ENCODE results near the gene FADS6. TPM values are rescaled to one million over a fixed set of nuclear protein-coding genes. Genes with fewer than 3 reads are reported as not detected.
A peak's percentile ranks its signal among the peaks of the same experiment; 100 is the strongest.

The FADS6 gene
- total and polyA plus RNA-seq, 2 of the 13 experiments (the other 11 are each of a cell fraction or from before 2014, with no cell fraction given), result 0.11 TPM

GRCh38 chr17:74872313-74873036, 21.0 kb downstream of the FADS6 start, which contains the start of gene FDXR (continued):
- TF ChIP-seq, protein P1, sequence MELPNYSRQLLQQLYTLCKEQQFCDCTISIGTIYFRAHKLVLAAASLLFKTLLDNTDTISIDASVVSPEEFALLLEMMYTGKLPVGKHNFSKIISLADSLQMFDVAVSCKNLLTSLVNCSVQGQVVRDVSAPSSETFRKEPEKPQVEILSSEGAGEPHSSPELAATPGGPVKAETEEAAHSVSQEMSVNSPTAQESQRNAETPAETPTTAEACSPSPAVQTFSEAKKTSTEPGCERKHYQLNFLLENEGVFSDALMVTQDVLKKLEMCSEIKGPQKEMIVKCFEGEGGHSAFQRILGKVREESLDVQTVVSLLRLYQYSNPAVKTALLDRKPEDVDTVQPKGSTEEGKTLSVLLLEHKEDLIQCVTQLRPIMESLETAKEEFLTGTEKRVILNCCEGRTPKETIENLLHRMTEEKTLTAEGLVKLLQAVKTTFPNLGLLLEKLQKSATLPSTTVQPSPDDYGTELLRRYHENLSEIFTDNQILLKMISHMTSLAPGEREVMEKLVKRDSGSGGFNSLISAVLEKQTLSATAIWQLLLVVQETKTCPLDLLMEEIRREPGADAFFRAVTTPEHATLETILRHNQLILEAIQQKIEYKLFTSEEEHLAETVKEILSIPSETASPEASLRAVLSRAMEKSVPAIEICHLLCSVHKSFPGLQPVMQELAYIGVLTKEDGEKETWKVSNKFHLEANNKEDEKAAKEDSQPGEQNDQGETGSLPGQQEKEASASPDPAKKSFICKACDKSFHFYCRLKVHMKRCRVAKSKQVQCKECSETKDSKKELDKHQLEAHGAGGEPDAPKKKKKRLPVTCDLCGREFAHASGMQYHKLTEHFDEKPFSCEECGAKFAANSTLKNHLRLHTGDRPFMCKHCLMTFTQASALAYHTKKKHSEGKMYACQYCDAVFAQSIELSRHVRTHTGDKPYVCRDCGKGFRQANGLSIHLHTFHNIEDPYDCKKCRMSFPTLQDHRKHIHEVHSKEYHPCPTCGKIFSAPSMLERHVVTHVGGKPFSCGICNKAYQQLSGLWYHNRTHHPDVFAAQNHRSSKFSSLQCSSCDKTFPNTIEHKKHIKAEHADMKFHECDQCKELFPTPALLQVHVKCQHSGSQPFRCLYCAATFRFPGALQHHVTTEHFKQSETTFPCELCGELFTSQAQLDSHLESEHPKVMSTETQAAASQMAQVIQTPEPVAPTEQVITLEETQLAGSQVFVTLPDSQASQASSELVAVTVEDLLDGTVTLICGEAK (IDR thresholded peaks at IDR 0.05), result no peak
- TF ChIP-seq, protein P1 (CRISPR knock-in tag; IDR thresholded peaks at IDR 0.05), result peak; percentile 79
- TF ChIP-seq ZNF547 (CRISPR knock-in tag; IDR thresholded peaks at IDR 0.05), result peak; percentile 70
- no peak for TF ChIP-seq ZNF780A (CRISPR knock-in tag; IDR thresholded peaks at IDR 0.05)
- TF ChIP-seq ZNF713 (CRISPR knock-in tag; IDR thresholded peaks at IDR 0.05), result no peak
- no peak for TF ChIP-seq ZFP36 (IDR thresholded peaks at IDR 0.05; ENCODE audit: borderline replicate concordance, low read depth, low read length, partially characterized antibody)
- peak; percentile 54 for TF ChIP-seq ZNF788 (CRISPR knock-in tag; IDR thresholded peaks at IDR 0.05; ENCODE audit: borderline replicate concordance)
- peak; percentile 89; the same call in 1 of the 2 replicates for TF ChIP-seq ZNF670 (CRISPR knock-in tag; IDR thresholded peaks at IDR 0.05; ENCODE audit: borderline replicate concordance)
- TF ChIP-seq HIC2 (CRISPR knock-in tag; IDR thresholded peaks at IDR 0.05; ENCODE audit: low read depth), result no peak
- peak; percentile 90; the same call in 1 of the 2 replicates for TF ChIP-seq ZNF597 (CRISPR knock-in tag; IDR thresholded peaks at IDR 0.05)
- TF ChIP-seq SIX4 (CRISPR knock-in tag; IDR thresholded peaks at IDR 0.05), result peak; percentile 43
- no peak for TF ChIP-seq ZFYVE20 (CRISPR knock-in tag; IDR thresholded peaks at IDR 0.05; ENCODE audit: borderline replicate concordance, low read depth)
- TF ChIP-seq ARNT (IDR thresholded peaks at IDR 0.05), result no peak
- peak; percentile 85 for TF ChIP-seq ZNF354B (CRISPR knock-in tag; IDR thresholded peaks at IDR 0.05)
- TF ChIP-seq RXRA (CRISPR knock-in tag; IDR thresholded peaks at IDR 0.05), result peak; percentile 73
- TF ChIP-seq, protein P2, sequence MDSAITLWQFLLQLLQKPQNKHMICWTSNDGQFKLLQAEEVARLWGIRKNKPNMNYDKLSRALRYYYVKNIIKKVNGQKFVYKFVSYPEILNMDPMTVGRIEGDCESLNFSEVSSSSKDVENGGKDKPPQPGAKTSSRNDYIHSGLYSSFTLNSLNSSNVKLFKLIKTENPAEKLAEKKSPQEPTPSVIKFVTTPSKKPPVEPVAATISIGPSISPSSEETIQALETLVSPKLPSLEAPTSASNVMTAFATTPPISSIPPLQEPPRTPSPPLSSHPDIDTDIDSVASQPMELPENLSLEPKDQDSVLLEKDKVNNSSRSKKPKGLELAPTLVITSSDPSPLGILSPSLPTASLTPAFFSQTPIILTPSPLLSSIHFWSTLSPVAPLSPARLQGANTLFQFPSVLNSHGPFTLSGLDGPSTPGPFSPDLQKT (CRISPR knock-in tag; IDR thresholded peaks at IDR 0.05; ENCODE audit: borderline replicate concordance), result no peak
- no peak for TF ChIP-seq FOSL1 (CRISPR knock-in tag; IDR thresholded peaks at IDR 0.05; ENCODE audit: borderline replicate concordance)
